H9 (cell line): ENCODE measurements around the gene NPAS3. TPM values are rescaled to one million over a fixed set of nuclear protein-coding genes. Genes with fewer than 3 reads are reported as not detected.

Experiments
- DNase-seq: peaks from one replicate; pipeline ENCODE4 v3.0.0-alpha.2; 2017
- H2AFZ ChIP-seq: one replicate; pipeline ENCODE4 v1.6.1; 2013; ENCODE audit warnings: mild to moderate bottlenecking, low read length, control low read depth, moderate library complexity
- H2AK5ac ChIP-seq: 2 replicates; pipeline ENCODE4 v1.6.1; 2013; ENCODE audit warnings: low read length, control low read depth, mixed read lengths; ENCODE audit not compliant: insufficient read length
- H2BK120ac ChIP-seq: one replicate; pipeline ENCODE4 v1.6.1; 2013; ENCODE audit warnings: low read depth, mild to moderate bottlenecking, low read length, control low read depth, inconsistent platforms; ENCODE audit not compliant: poor library complexity, severe bottlenecking
- H2BK12ac ChIP-seq: 2 replicates; pipeline ENCODE4 v1.6.1; 2013; ENCODE audit warnings: low read length, control low read depth, mixed read lengths, low read depth; ENCODE audit not compliant: insufficient read length
- H2BK15ac ChIP-seq: 2 replicates; pipeline ENCODE4 v1.6.1; 2013; ENCODE audit warnings: low read depth, low read length, control low read depth
- H2BK20ac ChIP-seq: one replicate; pipeline ENCODE4 v1.6.1; 2013; ENCODE audit warnings: low read depth, mild to moderate bottlenecking, low read length, control low read depth, inconsistent platforms; ENCODE audit not compliant: poor library complexity, severe bottlenecking
- H2BK5ac ChIP-seq: 2 replicates; pipeline ENCODE4 v1.6.1; 2013; ENCODE audit warnings: low read length, control low read depth, mixed read lengths; ENCODE audit not compliant: insufficient read length
- H3K14ac ChIP-seq: 2 replicates; pipeline ENCODE4 v1.6.1; 2013; ENCODE audit warnings: low read length, control low read depth; ENCODE audit not compliant: insufficient read depth
- H3K18ac ChIP-seq: 2 replicates; pipeline ENCODE4 v1.6.1; 2013; ENCODE audit warnings: low read depth, mild to moderate bottlenecking, mixed read lengths, low read length, control low read depth; ENCODE audit not compliant: insufficient read length
- H3K23ac ChIP-seq: 2 replicates; pipeline ENCODE4 v1.6.1; 2013; ENCODE audit warnings: low read length, control low read depth, mixed read lengths, low read depth; ENCODE audit not compliant: insufficient read length
- H3K23me2 ChIP-seq: 2 replicates; pipeline ENCODE4 v1.6.1; 2013; ENCODE audit warnings: low read depth, mild to moderate bottlenecking, mixed read lengths, low read length, control low read depth; ENCODE audit not compliant: insufficient read length, poor library complexity, severe bottlenecking
- H3K27ac ChIP-seq: 2 replicates; pipeline ENCODE4 v1.5.1; 2013; ENCODE audit warnings: low read length, control low read depth, mixed read lengths, low read depth; ENCODE audit not compliant: insufficient read length
- H3K27me3 ChIP-seq: 2 replicates; pipeline ENCODE4 v1.6.1; 2013; ENCODE audit warnings: low read length, control low read depth, inconsistent platforms; ENCODE audit not compliant: insufficient read depth
- H3K4ac ChIP-seq: 2 replicates; pipeline ENCODE4 v1.6.1; 2013; ENCODE audit warnings: low read depth, mild to moderate bottlenecking, control low read depth, inconsistent platforms, low read length, moderate library complexity
- H3K4me1 ChIP-seq: 2 replicates; pipeline ENCODE4 v1.6.1; 2013; ENCODE audit warnings: low read length, control low read depth, inconsistent platforms; ENCODE audit not compliant: insufficient read depth
- H3K4me2 ChIP-seq: 2 replicates; pipeline ENCODE4 v1.6.1; 2013; ENCODE audit warnings: low read length, control low read depth, mixed read lengths; ENCODE audit not compliant: insufficient read length, insufficient read depth
- H3K56ac ChIP-seq: 2 replicates; pipeline ENCODE4 v1.6.1; 2013; ENCODE audit warnings: low read depth, mild to moderate bottlenecking, mixed read lengths, low read length, control low read depth; ENCODE audit not compliant: insufficient read length
- H3K79me1 ChIP-seq: 2 replicates; pipeline ENCODE4 v1.6.1; 2013; ENCODE audit warnings: low read depth, mild to moderate bottlenecking, moderate library complexity, low read length, control low read depth, inconsistent platforms; ENCODE audit not compliant: insufficient read depth, poor library complexity, severe bottlenecking
- H3K79me2 ChIP-seq: 2 replicates; pipeline ENCODE4 v1.6.1; 2013; ENCODE audit warnings: low read length, control low read depth, inconsistent platforms; ENCODE audit not compliant: insufficient read depth
- H3K9ac ChIP-seq: 2 replicates; pipeline ENCODE4 v1.6.1; 2013; ENCODE audit warnings: low read length, control low read depth, mixed read lengths; ENCODE audit not compliant: insufficient read length; ENCODE audit errors: extremely low read depth
- H3K9me3 ChIP-seq: one replicate; pipeline ENCODE4 v1.6.1; 2013; ENCODE audit warnings: low read depth, low read length, inconsistent platforms; ENCODE audit not compliant: control insufficient read depth
- H3T11ph ChIP-seq: one replicate; pipeline ENCODE4 v1.6.1; 2013; ENCODE audit warnings: mild to moderate bottlenecking, low read length, control low read depth, inconsistent platforms
- H4K20me1 ChIP-seq: one replicate; pipeline ENCODE4 v1.6.1; 2013; ENCODE audit not compliant: control insufficient read depth, insufficient read length, insufficient read depth
- H4K5ac ChIP-seq: 2 replicates; pipeline ENCODE4 v1.6.1; 2013; ENCODE audit warnings: low read depth, mild to moderate bottlenecking, mixed read lengths, low read length, control low read depth; ENCODE audit not compliant: insufficient read length
- H4K8ac ChIP-seq: replicated peaks from 2 replicates; pipeline ENCODE4 v1.6.1; 2013; ENCODE audit warnings: low read length, control low read depth, mixed read lengths, low read depth; ENCODE audit not compliant: insufficient read length
- H4K91ac ChIP-seq: 2 replicates; pipeline ENCODE4 v1.6.1; 2013; ENCODE audit warnings: low read depth, mild to moderate bottlenecking, moderate library complexity, mixed read lengths, low read length, control low read depth; ENCODE audit not compliant: insufficient read length
- H3K27ac Mint-ChIP-seq, 3 experiments: 2 replicates in 2 of 3; 3 replicates in 1 of 3; pipeline ENCODE4 v1.8.0; 2020 to 2021; ENCODE audit warnings: mixed read lengths in 3 of 3, mild to moderate bottlenecking in 1 of 3, moderate library complexity in 1 of 3
- H3K27me3 Mint-ChIP-seq: 2 replicates; pipeline ENCODE4 v1.8.0; 2021; ENCODE audit warnings: low read depth, mild to moderate bottlenecking, moderate library complexity, mixed read lengths
- H3K36me3 Mint-ChIP-seq, 3 experiments: 2 replicates in 2 of 3; 3 replicates in 1 of 3; pipeline ENCODE4 v1.8.0; 2020 to 2021; ENCODE audit warnings: low read depth in 3 of 3, mixed read lengths in 3 of 3; ENCODE audit not compliant: insufficient read depth in 1 of 3
- H3K4me1 Mint-ChIP-seq, 2 experiments: 2 replicates each; pipeline ENCODE4 v1.8.0; 2020; ENCODE audit warnings: mixed read lengths in 2 of 2
- H3K4me3 Mint-ChIP-seq, 2 experiments: 2 replicates in 1 of 2; 3 replicates in 1 of 2; pipeline ENCODE4 v1.8.0; 2020 to 2021; ENCODE audit warnings: mild to moderate bottlenecking in 2 of 2, mixed read lengths in 2 of 2, moderate library complexity in 1 of 2
- H3K9me3 Mint-ChIP-seq, 2 experiments: 2 replicates in 1 of 2; 3 replicates in 1 of 2; pipeline ENCODE4 v1.8.0; 2020; ENCODE audit warnings: mild to moderate bottlenecking in 2 of 2, mixed read lengths in 2 of 2, moderate library complexity in 1 of 2
- total RNA-seq: library from RNA; stranded (reverse); gene quantifications from 2 replicates; pipeline ENCODE4 v1.2.1, GENCODE V29; 2021
- TF ChIP-seq, protein P1 (sequence below): fragments of 200-600 bp; sonication (generic); conservative IDR thresholded peaks from 3 replicates; pipeline ENCODE4 v1.8.0; 2021; ENCODE audit warnings: antibody characterized with exemption, mild to moderate bottlenecking

NPAS3 gene
- total RNA-seq, 1 experiment from 2014 or later: 0.17 TPM

DNA sequence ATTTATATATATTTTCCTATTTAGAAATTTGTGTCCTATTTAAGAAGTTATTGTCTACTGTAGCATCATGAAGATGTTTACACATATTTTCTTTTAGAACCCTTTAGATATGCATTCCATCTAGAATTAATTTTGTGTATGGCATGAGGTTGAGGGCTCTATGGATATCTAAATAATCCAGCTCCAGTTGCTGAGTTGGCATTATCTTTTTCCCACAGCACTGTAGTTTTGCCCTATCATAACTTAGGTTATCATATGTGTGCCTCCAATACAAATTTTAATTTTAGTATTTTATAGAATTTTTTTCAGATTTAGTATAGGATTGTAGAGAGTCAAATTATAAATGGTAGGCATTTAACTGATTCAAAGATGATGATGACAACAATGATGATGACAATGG lies 159.3 kb downstream of the NPAS3 start:
- no peak overlapping the region for H2AK5ac ChIP-seq
- H3K79me1 ChIP-seq: no peaks in the 10 kb centered on the region
- H3K9ac ChIP-seq: no peak overlapping the region
- H3K27ac ChIP-seq: no peak overlapping the region
- no peak overlapping the region for H4K8ac ChIP-seq
- H3K56ac ChIP-seq: no peak overlapping the region
- H3K27me3 ChIP-seq: no peaks in the 10 kb centered on the region
- no peaks in the 10 kb centered on the region for H4K20me1 ChIP-seq
- H3K79me2 ChIP-seq: no peaks in the 10 kb centered on the region
- Mint-ChIP-seq H3K36me3 (no peaks in the 10 kb centered on the region; a peak in 1 of 7 replicates), H3K9me3 (peaks cover 3 to 4% of the 10 kb centered on the region in 2 experiments; a peak in 3 of 5 replicates), H3K4me1 (no peaks in the 10 kb centered on the region), H3K4me3 (no peak overlapping the region), H3K27me3 (no peaks in the 10 kb centered on the region), H3K27ac (no peak overlapping the region)
- no peaks in the 10 kb centered on the region for H3K9me3 ChIP-seq
- H3K4me1 ChIP-seq: no peaks in the 10 kb centered on the region
- no peak for DNase-seq
- no peak overlapping the region for H4K91ac ChIP-seq
- TF ChIP-seq, protein P1, sequence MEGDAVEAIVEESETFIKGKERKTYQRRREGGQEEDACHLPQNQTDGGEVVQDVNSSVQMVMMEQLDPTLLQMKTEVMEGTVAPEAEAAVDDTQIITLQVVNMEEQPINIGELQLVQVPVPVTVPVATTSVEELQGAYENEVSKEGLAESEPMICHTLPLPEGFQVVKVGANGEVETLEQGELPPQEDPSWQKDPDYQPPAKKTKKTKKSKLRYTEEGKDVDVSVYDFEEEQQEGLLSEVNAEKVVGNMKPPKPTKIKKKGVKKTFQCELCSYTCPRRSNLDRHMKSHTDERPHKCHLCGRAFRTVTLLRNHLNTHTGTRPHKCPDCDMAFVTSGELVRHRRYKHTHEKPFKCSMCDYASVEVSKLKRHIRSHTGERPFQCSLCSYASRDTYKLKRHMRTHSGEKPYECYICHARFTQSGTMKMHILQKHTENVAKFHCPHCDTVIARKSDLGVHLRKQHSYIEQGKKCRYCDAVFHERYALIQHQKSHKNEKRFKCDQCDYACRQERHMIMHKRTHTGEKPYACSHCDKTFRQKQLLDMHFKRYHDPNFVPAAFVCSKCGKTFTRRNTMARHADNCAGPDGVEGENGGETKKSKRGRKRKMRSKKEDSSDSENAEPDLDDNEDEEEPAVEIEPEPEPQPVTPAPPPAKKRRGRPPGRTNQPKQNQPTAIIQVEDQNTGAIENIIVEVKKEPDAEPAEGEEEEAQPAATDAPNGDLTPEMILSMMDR: no peak
- H2BK15ac ChIP-seq: no peak overlapping the region
- H3K18ac ChIP-seq: no peak overlapping the region
- no peak overlapping the region for H3K4me2 ChIP-seq
- no peak overlapping the region for H3K4ac ChIP-seq
- no peak overlapping the region for H3K14ac ChIP-seq
- H2BK5ac ChIP-seq: no peak overlapping the region
- H2BK120ac ChIP-seq: no peak overlapping the region
- H3K23me2 ChIP-seq: no peaks in the 10 kb centered on the region
- H2AFZ ChIP-seq: no peak overlapping the region
- no peak overlapping the region for H2BK20ac ChIP-seq
- no peak overlapping the region for H4K5ac ChIP-seq
- H3K23ac ChIP-seq: no peak overlapping the region
- no peak overlapping the region for H3T11ph ChIP-seq
- no peak overlapping the region for H2BK12ac ChIP-seq
